IMR-90 (cell line): ENCODE data around the gene UACA. TPM values are rescaled to one million over a fixed set of nuclear protein-coding genes. Genes with fewer than 3 reads are reported as not detected.

Source experiments
- ATAC-seq: fragments of 200-7000 bp; cut with Tn5 transposase; 2 replicates; pipeline ENCODE4 v1.9.1; 2020; ENCODE audit warnings: low read depth, mild to moderate bottlenecking, moderate library complexity
- BruUV-seq: library from RNA; stranded (reverse); fragments of 400-500 nt; replicated peaks from 2 replicates; lab custom pipeline; 2021; lab: Mats Ljungman, UMichigan
- CTCF ChIA-PET: fragments of 300-600 bp; formaldehyde crosslinking; extraction: SDS; loops from one replicate; lab custom pipeline; 2021; ENCODE audit warnings: antibody characterized with exemption; lab: Yijun Ruan, JAX
- POLR2A ChIA-PET: fragments of 300-600 bp; sonication (Branson Sonifier 250); formaldehyde crosslinking; loops from one replicate; lab custom pipeline; 2022; ENCODE audit warnings: antibody characterized with exemption; ENCODE audit not compliant: unreplicated experiment; lab: Charles Lee
- DNase-seq: peaks from one replicate; pipeline ENCODE4 v3.0.0; 2013
- H2AFZ ChIP-seq: replicated peaks from 2 replicates; pipeline ENCODE3; 2013; ENCODE audit warnings: low read length, mild to moderate bottlenecking; ENCODE audit not compliant: poor library complexity
- H2AK5ac ChIP-seq: 2 replicates; pipeline ENCODE4 v1.6.1; 2013; ENCODE audit warnings: low read depth, low read length, inconsistent platforms
- H2AK9ac ChIP-seq: replicated peaks from 2 replicates; pipeline ENCODE3; 2013; ENCODE audit warnings: mild to moderate bottlenecking, low read depth, low read length, moderate library complexity; ENCODE audit not compliant: poor library complexity
- H2BK120ac ChIP-seq: 2 replicates; pipeline ENCODE4 v1.6.1; 2013; ENCODE audit warnings: low read depth, low read length, inconsistent platforms
- H2BK15ac ChIP-seq: 3 replicates; pipeline ENCODE4 v1.6.1; 2013; ENCODE audit warnings: low read depth, low read length, inconsistent platforms
- H2BK20ac ChIP-seq: 2 replicates; pipeline ENCODE4 v1.6.1; 2013; ENCODE audit warnings: low read depth, mild to moderate bottlenecking, inconsistent platforms, low read length, moderate library complexity
- H2BK5ac ChIP-seq: 2 replicates; pipeline ENCODE4 v1.6.1; 2013; ENCODE audit warnings: mild to moderate bottlenecking, low read depth, low read length, inconsistent platforms; ENCODE audit not compliant: poor library complexity, severe bottlenecking
- H3K14ac ChIP-seq: replicated peaks from 2 replicates; pipeline ENCODE4 v1.6.1; 2013; ENCODE audit warnings: low read depth, low read length, inconsistent platforms
- H3K18ac ChIP-seq: 2 replicates; pipeline ENCODE4 v1.6.1; 2013; ENCODE audit warnings: low read depth, low read length, control low read depth
- H3K23ac ChIP-seq: 2 replicates; pipeline ENCODE4 v1.6.1; 2013; ENCODE audit warnings: low read depth, low read length, inconsistent platforms
- H3K27ac ChIP-seq: 2 replicates; pipeline ENCODE4 v1.5.1; 2013; ENCODE audit warnings: mild to moderate bottlenecking, control low read depth, low read length; ENCODE audit not compliant: insufficient read depth
- H3K27me3 ChIP-seq: 2 replicates; pipeline ENCODE4 v1.6.1; 2013; ENCODE audit warnings: low read length; ENCODE audit not compliant: control insufficient read depth, insufficient read depth
- H3K36me3 ChIP-seq: 2 replicates; pipeline ENCODE4 v1.6.1; 2013; ENCODE audit warnings: low read length, mixed read lengths; ENCODE audit not compliant: control insufficient read depth, insufficient read depth
- H3K4ac ChIP-seq: 2 replicates; pipeline ENCODE4 v1.6.1; 2013; ENCODE audit warnings: low read depth, low read length, inconsistent platforms
- H3K4me1 ChIP-seq: 2 replicates; pipeline ENCODE4 v1.6.1; 2013; ENCODE audit warnings: low read length, mixed read lengths; ENCODE audit not compliant: control insufficient read depth, insufficient read depth
- H3K4me2 ChIP-seq: 2 replicates; pipeline ENCODE4 v1.6.1; 2013; ENCODE audit warnings: low read depth, mild to moderate bottlenecking, control low read depth, low read length, moderate library complexity
- H3K4me3 ChIP-seq: 2 replicates; pipeline ENCODE4 v1.5.1; 2013; ENCODE audit warnings: low read depth, mild to moderate bottlenecking, control low read depth, low read length, moderate library complexity; ENCODE audit not compliant: insufficient read depth
- H3K56ac ChIP-seq: 2 replicates; pipeline ENCODE4 v1.6.1; 2013; ENCODE audit warnings: low read length, inconsistent platforms; ENCODE audit not compliant: insufficient read depth; ENCODE audit errors: extremely low read depth
- H3K79me1 ChIP-seq, 2 experiments: 2 replicates each; pipeline ENCODE4 v1.6.1; 2013; ENCODE audit warnings: low read length in 2 of 2, inconsistent platforms in 1 of 2, low read depth in 1 of 2
- H3K9ac ChIP-seq: 2 replicates; pipeline ENCODE4 v1.6.1; 2013; ENCODE audit warnings: low read depth, low read length, control low read depth
- H3K9me1 ChIP-seq: 2 replicates; pipeline ENCODE4 v1.6.1; 2013; ENCODE audit warnings: low read length, inconsistent platforms; ENCODE audit not compliant: insufficient read depth
- H3K9me3 ChIP-seq: 2 replicates; pipeline ENCODE4 v1.6.1; 2013; ENCODE audit warnings: low read length; ENCODE audit not compliant: control insufficient read depth, insufficient read depth
- H4K20me1 ChIP-seq: 2 replicates; pipeline ENCODE4 v1.6.1; 2013; ENCODE audit warnings: low read length, inconsistent platforms; ENCODE audit not compliant: insufficient read depth
- H4K5ac ChIP-seq: 2 replicates; pipeline ENCODE4 v1.6.1; 2013; ENCODE audit warnings: mild to moderate bottlenecking, low read depth, low read length, control low read depth
- H4K8ac ChIP-seq, 2 experiments: 2 replicates each; pipeline ENCODE4 v1.6.1; 2013; ENCODE audit warnings: low read depth in 2 of 2, low read length in 2 of 2, control low read depth in 1 of 2, inconsistent platforms in 1 of 2
- H4K91ac ChIP-seq: 2 replicates; pipeline ENCODE4 v1.6.1; 2013; ENCODE audit warnings: low read depth, low read length, inconsistent platforms; ENCODE audit not compliant: insufficient read depth
- MAFK ChIP-seq: IDR thresholded peaks from 2 replicates; pipeline ENCODE4 v1.6.1; 2012; ENCODE audit warnings: low read depth, low read length, improper control_type of control experiment
- POLR2A ChIP-seq: IDR thresholded peaks from 2 replicates; pipeline ENCODE4 v1.6.1; 2012; ENCODE audit warnings: mild to moderate bottlenecking, low read depth, low read length
- RCOR1 ChIP-seq: IDR thresholded peaks from 2 replicates; pipeline ENCODE4 v1.6.1; 2012; ENCODE audit warnings: mild to moderate bottlenecking, low read length, improper control_type of control experiment; ENCODE audit not compliant: insufficient replicate concordance
- WGBS, 2 experiments: methylation state at CpG; one replicate each; pipeline versions ENCODE4 v1.1.5 to v1.1.7; 2013; ENCODE audit warnings: missing lambda C conversion rate in 2 of 2; ENCODE audit not compliant: insufficient read length in 1 of 2; ENCODE audit errors: extremely low coverage in 2 of 2; 5-methylcytosine and 5-hydroxymethylcytosine counted together
- dilution Hi-C: fragments of 300-500 bp; cut with HindIII; formaldehyde crosslinking; loops from one replicate; pipeline ENCODE4 v1.14.3; 2018; ENCODE audit warnings: low sequenced_read_pairs; ENCODE audit not compliant: unreplicated experiment
- in situ Hi-C: fragments of 300-500 bp; cut with MboI; formaldehyde crosslinking; loops from 3 replicates; pipeline ENCODE4 v1.14.3; 2019; ENCODE audit warnings: low sequenced_read_pairs, inconsistent platforms, mixed read lengths
- intact Hi-C: fragments of 100-400 bp; cut with micrococcal nuclease; formaldehyde crosslinking; loops from 2 replicates; pipeline ENCODE4 v1.10.0; 2022
- polyA plus RNA-seq, 3 experiments: library from polyadenylated mRNA; depleted of rRNA; stranded (reverse); fragments of >200 nt; gene quantifications; 2 replicates each; pipeline ENCODE4 v1.2.3, GENCODE V29; 2012; ENCODE audit warnings: low replicate concordance in 1 of 3
- total RNA-seq: library from RNA; depleted of rRNA; stranded (reverse); fragments of >200 nt; gene quantifications from 2 replicates; pipeline ENCODE4 v1.2.3, GENCODE V29; 2012

UACA gene
- total and polyA plus RNA-seq, 2 of the 4 experiments (the other 2 are of a cell fraction): 156 to 507 TPM

GRCh38 chr15:70775160-70775559, 11.8 kb upstream of the UACA start:
- H2AK9ac ChIP-seq: no peak overlapping the region
- H3K23ac ChIP-seq: 0 out of 2 replicates have a peak overlapping the region, but pooled peaks have one; percentile 54
- H2AFZ ChIP-seq: no peak overlapping the region
- no peak overlapping the region for H3K27ac ChIP-seq
- H3K9ac ChIP-seq: no peak overlapping the region
- no peak for TF ChIP-seq POLR2A
- TF ChIP-seq RCOR1: no peak
- TF ChIP-seq MAFK: no peak; the same call in none of the 2 replicates
- peak overlapping the region; percentile 95 for H2BK20ac ChIP-seq
- peak overlapping the region; percentile 83 for H2BK5ac ChIP-seq
- H3K36me3 ChIP-seq: no peaks in the 10 kb centered on the region
- peaks cover 13% of the 10 kb centered on the region for H3K4me1 ChIP-seq
- peak; percentile 82 for DNase-seq
- peak overlapping the region; percentile 38; the same call in 1 of the 2 replicates for H2AK5ac ChIP-seq
- no peak overlapping the region; the same call in 1 of the 2 replicates for H3K4me2 ChIP-seq
- no peaks in the 10 kb centered on the region for H4K20me1 ChIP-seq
- intact Hi-C loops: no loop called here
- no peak overlapping the region for H3K4me3 ChIP-seq
- BruUV-seq: no TSS peak
- H3K4ac ChIP-seq: peak overlapping the region; percentile 83
- peak; percentile 62 for ATAC-seq
- WGBS, 2 experiments: no CpG with 5 or more reads among the region's 2 CpGs
- H3K27me3 ChIP-seq: no peaks in the 10 kb centered on the region
- peak overlapping the region; percentile 62; the same call in 1 of the 2 replicates for H3K18ac ChIP-seq
- peak overlapping the region; percentile 50 to 60; a peak in 3 of 4 replicates for H4K8ac ChIP-seq
- H3K79me1 ChIP-seq: peaks cover 0 to 16% of the 10 kb centered on the region in 2 experiments; a peak in 2 of 4 replicates
- peak overlapping the region; percentile 92 for H4K91ac ChIP-seq
- in situ Hi-C loops: no loop called here
- H4K5ac ChIP-seq: peak overlapping the region; percentile 78; the same call in 1 of the 2 replicates
- H3K14ac ChIP-seq: peak overlapping the region; percentile 74; the same call in 1 of the 2 replicates
- POLR2A ChIA-PET: interaction anchor here (1.0 kb wide), 1 partner anchor 11 kb away, joined by 3 read pairs; no protein-coding TSS in a partner anchor
- CTCF ChIA-PET: interaction anchor here (0.5 to 1.2 kb wide), 3 partner anchors 9 to 50 kb away, joined by 3 to 5 read pairs (median 3); partner anchors contain the start of gene UACA
- peaks cover 6% of the 10 kb centered on the region; the same call in 1 of the 2 replicates for H3K9me1 ChIP-seq
- H3K9me3 ChIP-seq: no peaks in the 10 kb centered on the region
- peak overlapping the region; percentile 95 for H2BK120ac ChIP-seq
- peak overlapping the region; percentile 69 for H3K56ac ChIP-seq
- peak overlapping the region; percentile 65; the same call in 1 of the 3 replicates for H2BK15ac ChIP-seq
- dilution Hi-C loops: no loop called here
